ENCODE measurements around the gene SMIM34. TPM values are rescaled to one million over a fixed set of nuclear protein-coding genes. Genes with fewer than 3 reads are reported as not detected.
"Not testable (repeated sequence)": the region's sequence is repeated elsewhere in the genome, so short reads cannot be mapped to it uniquely, and the experiment has no call there.

The SMIM34 gene
- total RNA-seq, 1 donor from 2014 or later: not detected

- not testable (repeated sequence) for H3K27me3 ChIP-seq (ENCODE audit: control insufficient read depth, insufficient read depth, low read length); DNase-seq (ENCODE audit: low read depth); H3K4me3 ChIP-seq (ENCODE audit: low read depth, low read length); H3K36me3 ChIP-seq (ENCODE audit: control insufficient read depth, insufficient read depth, low read length)
Measured at GRCh38 chr21:34404742-34405141, 19.0 kb downstream of the SMIM34 start.

GRCh38 chr21:34400522-34400921 lies 23.2 kb downstream of the SMIM34 start:
- DNase-seq (ENCODE audit: low read depth); H3K4me3 ChIP-seq (ENCODE audit: low read depth, low read length); H3K36me3 ChIP-seq (ENCODE audit: control insufficient read depth, insufficient read depth, low read length); H3K27me3 ChIP-seq (ENCODE audit: control insufficient read depth, insufficient read depth, low read length): not testable (repeated sequence)

GRCh38 chr21:34383724-34384415 lies 39.9 kb downstream of the SMIM34 start:
- not testable (repeated sequence) for H3K27me3 ChIP-seq (ENCODE audit: control insufficient read depth, insufficient read depth, low read length); H3K4me3 ChIP-seq (ENCODE audit: low read depth, low read length); H3K36me3 ChIP-seq (ENCODE audit: control insufficient read depth, insufficient read depth, low read length); DNase-seq (ENCODE audit: low read depth)

GRCh38 chr21:34383138-34383537 lies 40.6 kb downstream of the SMIM34 start:
- not testable (repeated sequence) for H3K27me3 ChIP-seq (ENCODE audit: control insufficient read depth, insufficient read depth, low read length); DNase-seq (ENCODE audit: low read depth); H3K36me3 ChIP-seq (ENCODE audit: control insufficient read depth, insufficient read depth, low read length); H3K4me3 ChIP-seq (ENCODE audit: low read depth, low read length)

GRCh38 chr21:34375619-34375972 lies 48.2 kb downstream of the SMIM34 start:
- not testable (repeated sequence) for DNase-seq (ENCODE audit: low read depth); H3K27me3 ChIP-seq (ENCODE audit: control insufficient read depth, insufficient read depth, low read length); H3K36me3 ChIP-seq (ENCODE audit: control insufficient read depth, insufficient read depth, low read length); H3K4me3 ChIP-seq (ENCODE audit: low read depth, low read length)

- not testable (repeated sequence) for H3K27me3 ChIP-seq (ENCODE audit: control insufficient read depth, insufficient read depth, low read length); H3K36me3 ChIP-seq (ENCODE audit: control insufficient read depth, insufficient read depth, low read length); DNase-seq (ENCODE audit: low read depth); H3K4me3 ChIP-seq (ENCODE audit: low read depth, low read length)
Measured at GRCh38 chr21:34374940-34375618, 48.7 kb downstream of the SMIM34 start, which contains the start of gene SMIM11. Gene SMIM11 (plus strand): TSS chr21:34375507. CDS start chr21:34379505, 3,998 bp downstream.

GRCh38 chr21:34374462-34374861 lies 49.3 kb downstream of the SMIM34 start:
- not testable (repeated sequence) for H3K4me3 ChIP-seq (ENCODE audit: low read depth, low read length); DNase-seq (ENCODE audit: low read depth); H3K27me3 ChIP-seq (ENCODE audit: control insufficient read depth, insufficient read depth, low read length); H3K36me3 ChIP-seq (ENCODE audit: control insufficient read depth, insufficient read depth, low read length)

- no peak for TF ChIP-seq CTCF (IDR thresholded peaks at IDR 0.05; ENCODE audit: insufficient read depth, low read length, poor library complexity, severe bottlenecking)
- H3K4me3 ChIP-seq (ENCODE audit: low read depth, low read length): no peak overlapping the region
- H3K36me3 ChIP-seq (ENCODE audit: control insufficient read depth, insufficient read depth, low read length): no peaks in the 10 kb centered on the region
- DNase-seq (ENCODE audit: low read depth): no peak
- H3K27me3 ChIP-seq (ENCODE audit: control insufficient read depth, insufficient read depth, low read length): no peaks in the 10 kb centered on the region
Measured at GRCh38 chr21:34372321-34372720, 51.4 kb downstream of the SMIM34 start.

- no peak overlapping the region for H3K4me3 ChIP-seq (ENCODE audit: low read depth, low read length)
- TF ChIP-seq CTCF (IDR thresholded peaks at IDR 0.05; ENCODE audit: insufficient read depth, low read length, poor library complexity, severe bottlenecking): no peak
- no peak for DNase-seq (ENCODE audit: low read depth)
- no peaks in the 10 kb centered on the region for H3K27me3 ChIP-seq (ENCODE audit: control insufficient read depth, insufficient read depth, low read length)
- H3K36me3 ChIP-seq (ENCODE audit: control insufficient read depth, insufficient read depth, low read length): no peaks in the 10 kb centered on the region
Measured at GRCh38 chr21:34369741-34370140, 54.0 kb downstream of the SMIM34 start.

Other genes with a start within 250 kb of the SMIM34 start
- gene KCNE2, start 59.9 kb downstream of the SMIM34 start, total RNA-seq: not detected in 2 replicates
- gene SMIM11, start 48.4 kb downstream of the SMIM34 start, total RNA-seq: 2.5 and 36.4 TPM in 2 replicates
- gene KCNE1, start 88.3 kb upstream of the SMIM34 start, total RNA-seq: 0.07 TPM in 1 of 2 replicates, not detected in the other
- 70.6 and 82.4 TPM in 2 replicates for gene RCAN1, start 191.2 kb upstream of the SMIM34 start, total RNA-seq
- gene CLIC6, start 245.0 kb upstream of the SMIM34 start, total RNA-seq: 6.3 and 8.0 TPM in 2 replicates